AG04450 (cell line): ENCODE measurements around the gene MEOX2. TPM values are rescaled to one million over a fixed set of nuclear protein-coding genes. Genes with fewer than 3 reads are reported as not detected.

Source experiments
- CTCF ChIA-PET: fragments of 300-600, 350-600 bp; formaldehyde crosslinking; extraction: SDS; loops from one replicate; lab custom pipeline; 2022; ENCODE audit warnings: antibody characterized with exemption, inconsistent platforms; lab: Charles Lee
- POLR2A ChIA-PET: fragments of 350-600 bp; formaldehyde crosslinking; extraction: SDS; loops from one replicate; lab custom pipeline; 2021; ENCODE audit warnings: antibody characterized with exemption, inconsistent platforms; lab: Yijun Ruan, JAX
- DNase-seq: peaks from one replicate; pipeline ENCODE4 v3.0.0-alpha.2; 2011; ENCODE audit warnings: low read depth, low spot score
- H3K27ac ChIP-seq: one replicate; pipeline ENCODE4 v1.5.1; 2012; ENCODE audit warnings: low read depth, low read length, control low read depth
- H3K27me3 ChIP-seq: one replicate; pipeline ENCODE4 v1.6.0; 2012; ENCODE audit warnings: low read length; ENCODE audit not compliant: control insufficient read depth, insufficient read depth
- H3K4me3 ChIP-seq: 2 replicates; pipeline ENCODE4 v1.5.1; 2011; ENCODE audit warnings: mild to moderate bottlenecking, low read depth, low read length, control low read depth
- H3K9me3 ChIP-seq: 2 replicates; pipeline ENCODE4 v1.5.1; 2012; ENCODE audit warnings: low read length; ENCODE audit not compliant: control insufficient read depth, insufficient read depth
- CTCF ChIP-seq: IDR thresholded peaks from 2 replicates; pipeline ENCODE4 v1.5.1; 2011; ENCODE audit warnings: low read depth, low read length, control low read depth, inconsistent platforms
- polyA plus RNA-seq: library from polyadenylated mRNA; depleted of rRNA; stranded (reverse); fragments of >200 nt; gene quantifications from 2 replicates; pipeline ENCODE4 v1.2.3, GENCODE V29; 2011

MEOX2 gene
- polyA plus RNA-seq, 1 experiment: not detected

- ChIA-PET POLR2A (no interaction called here), CTCF (interaction anchor here (0.6 kb wide), 1 partner anchor 140 kb away, joined by 3 read pairs; no protein-coding TSS in a partner anchor)
- H3K9me3 ChIP-seq: peaks cover 3% of the 10 kb centered on the region; the same call in 1 of the 2 replicates
- DNase-seq: no peak
- no peak overlapping the region for H3K27ac ChIP-seq
- no peak for TF ChIP-seq CTCF
- H3K27me3 ChIP-seq: no peaks in the 10 kb centered on the region
- no peak overlapping the region for H3K4me3 ChIP-seq
Measured at GRCh38 chr7:15581352-15581951, 105.0 kb downstream of the MEOX2 start.

- Histone ChIP-seq H3K4me3 (no peak overlapping the region), H3K27me3 (no peaks in the 10 kb centered on the region), H3K9me3 (peaks cover 3% of the 10 kb centered on the region; the same call in 1 of the 2 replicates), H3K27ac (no peak overlapping the region)
- CTCF ChIA-PET: interaction anchor here (0.6 kb wide), 2 partner anchors 9 to 140 kb away, joined by 3 read pairs; no protein-coding TSS in a partner anchor
- no peak for TF ChIP-seq CTCF
- POLR2A ChIA-PET: no interaction called here
- DNase-seq: no peak
Measured at GRCh38 chr7:15580604-15581351, 105.7 kb downstream of the MEOX2 start.

GRCh38 chr7:15577600-15577999 is 108.9 kb downstream of the MEOX2 start:
- H3K4me3 ChIP-seq: no peak overlapping the region
- POLR2A ChIA-PET: no interaction called here
- no peak for DNase-seq
- CTCF ChIA-PET: no interaction called here
- H3K9me3 ChIP-seq: no peaks in the 10 kb centered on the region
- H3K27ac ChIP-seq: no peak overlapping the region
- H3K27me3 ChIP-seq: no peaks in the 10 kb centered on the region
- no peak for TF ChIP-seq CTCF

GRCh38 chr7:15571301-15571878 is 115.1 kb downstream of the MEOX2 start:
- POLR2A ChIA-PET: no interaction called here
- Histone ChIP-seq H3K9me3 (no peaks in the 10 kb centered on the region), H3K27ac (no peak overlapping the region), H3K4me3 (no peak overlapping the region), H3K27me3 (no peaks in the 10 kb centered on the region)
- no peak for DNase-seq
- TF ChIP-seq CTCF: no peak
- CTCF ChIA-PET: no interaction called here

GRCh38 chr7:15567652-15568051 is 118.8 kb downstream of the MEOX2 start:
- CTCF ChIA-PET: interaction anchor here (2.7 kb wide), 1 partner anchor 153 kb away, joined by 7 read pairs; no protein-coding TSS in a partner anchor
- Histone ChIP-seq H3K4me3 (no peak overlapping the region), H3K9me3 (no peaks in the 10 kb centered on the region), H3K27me3 (no peaks in the 10 kb centered on the region), H3K27ac (no peak overlapping the region)
- POLR2A ChIA-PET: no interaction called here
- DNase-seq: no peak
- no peak for TF ChIP-seq CTCF
